Keratinocyte (primary cell): ENCODE results near the gene PAFAH1B2. TPM values are rescaled to one million over a fixed set of nuclear protein-coding genes. Genes with fewer than 3 reads are reported as not detected.
"Not testable (repeated sequence)": the region's sequence is repeated elsewhere in the genome, so short reads cannot be mapped to it uniquely, and the experiment has no call there.

Source experiments
- DNase-seq: peaks from one replicate; pipeline ENCODE4 v3.0.0-alpha.2; 2011; ENCODE audit warnings: low read depth, missing footprints, low spot score
- FAIRE-seq: peaks from 2 replicates; lab custom pipeline; 2011; peaks lifted over from hg19 to GRCh38; lab: Jason Lieb, UNC
- H2AFZ ChIP-seq: 2 replicates; pipeline ENCODE4 v1.6.0; 2012; ENCODE audit warnings: low read length, control low read depth, inconsistent platforms; ENCODE audit not compliant: control insufficient read depth
- H3K27ac ChIP-seq: 2 replicates; pipeline ENCODE4 v1.5.1; 2011; ENCODE audit warnings: low read length; ENCODE audit not compliant: control insufficient read depth, insufficient read depth
- H3K27me3 ChIP-seq: 3 replicates; pipeline ENCODE4 v1.6.0; 2011; ENCODE audit warnings: low read length; ENCODE audit not compliant: control insufficient read depth, insufficient read depth; ENCODE audit errors: extremely low read depth
- H3K36me3 ChIP-seq, 2 experiments: 2 replicates in 1 of 2; 3 replicates in 1 of 2; pipeline ENCODE4 v1.5.1; 2011; ENCODE audit warnings: low read length in 2 of 2, mild to moderate bottlenecking in 1 of 2; ENCODE audit not compliant: control insufficient read depth in 2 of 2, insufficient read depth in 2 of 2; ENCODE audit errors: extremely low read depth in 1 of 2
- H3K4me1 ChIP-seq: 3 replicates; pipeline ENCODE4 v1.5.1; 2011; ENCODE audit warnings: low read length; ENCODE audit not compliant: control insufficient read depth, insufficient read depth; ENCODE audit errors: extremely low read depth
- H3K4me2 ChIP-seq: 3 replicates; pipeline ENCODE4 v1.6.0; 2011; ENCODE audit warnings: low read depth, low read length; ENCODE audit not compliant: control insufficient read depth, insufficient read depth; ENCODE audit errors: extremely low read depth
- H3K4me3 ChIP-seq, 3 experiments: fragments of 200-600 bp in 1 of 3; sonication (generic) in 1 of 3; 2 replicates in 2 of 3; 3 replicates in 1 of 3; pipeline ENCODE4 v1.5.1; 2011 to 2016; ENCODE audit warnings: low read length in 3 of 3, mild to moderate bottlenecking in 3 of 3, control low read depth in 2 of 3, inconsistent platforms in 1 of 3, low read depth in 1 of 3, mixed read lengths in 1 of 3, mixed run types in 1 of 3, moderate library complexity in 1 of 3; ENCODE audit not compliant: control insufficient read depth in 2 of 3, insufficient read depth in 2 of 3; ENCODE audit errors: extremely low read depth in 1 of 3
- H3K79me2 ChIP-seq: 2 replicates; pipeline ENCODE4 v1.6.0; 2012; ENCODE audit warnings: low read length; ENCODE audit not compliant: control insufficient read depth, insufficient read depth
- H3K9ac ChIP-seq: 3 replicates; pipeline ENCODE4 v1.6.0; 2011; ENCODE audit warnings: low read length; ENCODE audit not compliant: control insufficient read depth, insufficient read depth; ENCODE audit errors: extremely low read depth
- H3K9me1 ChIP-seq: 3 replicates; pipeline ENCODE4 v1.6.0; 2011; ENCODE audit warnings: low read length; ENCODE audit not compliant: control insufficient read depth, insufficient read depth; ENCODE audit errors: extremely low read depth
- H3K9me3 ChIP-seq: 2 replicates; pipeline ENCODE4 v1.5.1; 2012; ENCODE audit warnings: low read depth, low read length; ENCODE audit not compliant: control insufficient read depth
- H4K20me1 ChIP-seq: 3 replicates; pipeline ENCODE4 v1.6.0; 2011; ENCODE audit warnings: low read length; ENCODE audit not compliant: control insufficient read depth, insufficient read depth; ENCODE audit errors: extremely low read depth
- CTCF ChIP-seq, 3 experiments: IDR thresholded peaks in 1 of 3; conservative IDR thresholded peaks in 1 of 3; optimal IDR thresholded peaks in 1 of 3; 2 replicates in 2 of 3; 3 replicates in 1 of 3; pipeline versions ENCODE3 to v1.5.1; 2011; ENCODE audit warnings: low read length in 3 of 3, mild to moderate bottlenecking in 3 of 3, moderate library complexity in 2 of 3, control low read depth in 1 of 3, inconsistent platforms in 1 of 3; ENCODE audit not compliant: insufficient read depth in 2 of 3; ENCODE audit errors: extremely low read depth in 1 of 3
- EZH2 ChIP-seq: IDR thresholded peaks from one replicate; pipeline ENCODE4 v1.6.1; 2012; ENCODE audit warnings: inconsistent platforms, mild to moderate bottlenecking, low read length, moderate library complexity
- dilution Hi-C: fragments of 300-500 bp; cut with MboI; formaldehyde crosslinking; loops from one replicate; pipeline ENCODE4 v1.7.0; 2020; ENCODE audit warnings: low sequenced_read_pairs; ENCODE audit not compliant: extremely low pct_ligation_motif_present
- polyA plus RNA-seq, 5 experiments: library from polyadenylated mRNA; depleted of rRNA in 3 of 5; stranded (reverse) in 3 of 5; stranded (forward) in 1 of 5; unstranded in 1 of 5; fragments of >200 nt; gene quantifications; 1 replicate in 1 of 5; 2 replicates in 3 of 5; 3 replicates in 1 of 5; pipeline versions ENCODE4 v1.2.1 to v1.2.3, GENCODE V29; 2011 to 2012; ENCODE audit warnings: missing spikeins in 2 of 5, low read depth in 1 of 5, low replicate concordance in 1 of 5

The PAFAH1B2 gene
- polyA plus RNA-seq, 1 donor (not counting 4 experiments of a cell fraction or from before 2014, with no cell fraction given) = 76.4 TPM

- H3K27ac ChIP-seq = no peak overlapping the region
- FAIRE-seq (no peak), DNase-seq (no peak)
- no peaks in the 10 kb centered on the region for H4K20me1 ChIP-seq
- H3K4me1 ChIP-seq = no peaks in the 10 kb centered on the region
- no peak overlapping the region for H3K4me3 ChIP-seq
- dilution Hi-C loops = no loop called here
- TF ChIP-seq CTCF (optimal IDR thresholded peaks at IDR 0.05 in 1 of 3, IDR thresholded peaks at IDR 0.05 in 1 of 3, conservative IDR thresholded peaks at IDR 0.05 in 1 of 3; ENCODE audit: extremely low read depth in 1 of 3, insufficient read depth in 2 of 3, low read length in 3 of 3) (no peak), EZH2 (no peak)
- H3K9me3 ChIP-seq = no peaks in the 10 kb centered on the region
- H3K9me1 ChIP-seq = no peaks in the 10 kb centered on the region
- H3K36me3 ChIP-seq = no peaks in the 10 kb centered on the region
- no peaks in the 10 kb centered on the region for H3K79me2 ChIP-seq
- H3K4me2 ChIP-seq = no peak overlapping the region
- no peaks in the 10 kb centered on the region for H3K27me3 ChIP-seq
- no peak overlapping the region for H3K9ac ChIP-seq
- H2AFZ ChIP-seq = no peak overlapping the region
Measured at GRCh38 chr11:117130879-117131278, 13.2 kb upstream of the PAFAH1B2 start.

- Histone ChIP-seq H3K9ac (no peak overlapping the region), H3K9me1 (no peaks in the 10 kb centered on the region), H3K4me3 (no peak overlapping the region), H3K36me3 (no peaks in the 10 kb centered on the region), H4K20me1 (no peaks in the 10 kb centered on the region), H3K27ac (no peak overlapping the region), H3K4me1 (no peaks in the 10 kb centered on the region), H2AFZ (no peak overlapping the region), H3K4me2 (no peak overlapping the region), H3K79me2 (no peaks in the 10 kb centered on the region), H3K9me3 (no peaks in the 10 kb centered on the region), H3K27me3 (no peaks in the 10 kb centered on the region)
- no peak for FAIRE-seq
- dilution Hi-C loops = no loop called here
- DNase-seq = no peak
- no peak for TF ChIP-seq EZH2
- no peak for TF ChIP-seq CTCF (optimal IDR thresholded peaks at IDR 0.05 in 1 of 3, IDR thresholded peaks at IDR 0.05 in 1 of 3, conservative IDR thresholded peaks at IDR 0.05 in 1 of 3; ENCODE audit: extremely low read depth in 1 of 3, insufficient read depth in 2 of 3, low read length in 3 of 3)
Measured at GRCh38 chr11:117134431-117134830, 9.7 kb upstream of the PAFAH1B2 start.

GRCh38 chr11:117134979-117135378 is 9.1 kb upstream of the PAFAH1B2 start:
- H3K27me3 ChIP-seq, H3K4me1 ChIP-seq, H3K9ac ChIP-seq, H2AFZ ChIP-seq, H3K9me1 ChIP-seq, FAIRE-seq, DNase-seq, H3K9me3 ChIP-seq, dilution Hi-C loops, H3K79me2 ChIP-seq, H3K27ac ChIP-seq, H4K20me1 ChIP-seq, H3K4me3 ChIP-seq, H3K36me3 ChIP-seq, H3K4me2 ChIP-seq: not testable (repeated sequence)
